HCT116 (cell line): ENCODE data around the gene EIF2AK3. TPM values are rescaled to one million over a fixed set of nuclear protein-coding genes. Genes with fewer than 3 reads are reported as not detected.

ENCODE experiments used
- ATAC-seq: fragments of 200-7000 bp; cut with Tn5 transposase; 2 replicates; pipeline ENCODE4 v1.9.1; 2020; ENCODE audit warnings: mild to moderate bottlenecking, moderate library complexity
- BruUV-seq: library from RNA; stranded (reverse); fragments of 400-500 nt; replicated peaks from 2 replicates; lab custom pipeline; 2021; lab: Mats Ljungman, UMichigan
- CTCF ChIA-PET: fragments of 300-600 bp; sonication (Branson Sonifier 250); formaldehyde crosslinking; loops from one replicate; lab custom pipeline; 2021; ENCODE audit warnings: antibody characterized with exemption; lab: Charles Lee
- POLR2A ChIA-PET: fragments of 300-600, 350-600 bp; sonication (Branson Sonifier 250); formaldehyde crosslinking; loops from one replicate; lab custom pipeline; 2021; ENCODE audit warnings: antibody characterized with exemption; lab: Charles Lee
- RAD21 ChIA-PET, 2 experiments: fragments of 300-600 bp; sonication (Branson Sonifier 250); formaldehyde crosslinking; loops; one replicate each; lab custom pipeline; 2023; ENCODE audit warnings: low total read pairs in 2 of 2; ENCODE audit not compliant: uncharacterized antibody in 2 of 2, unreplicated experiment in 2 of 2, low non-redundant PET in 1 of 2; lab: Charles Lee
- DNase-seq: peaks from one replicate; pipeline ENCODE4 v3.0.0-alpha.2; 2010; ENCODE audit warnings: low read depth, low spot score
- H2AFZ ChIP-seq: fragments of 200-600 bp; shearing (Covaris generic), sonication (generic); 2 replicates; pipeline ENCODE4 v1.6.1; 2017; ENCODE audit warnings: low read depth, mixed run types, mixed read lengths, antibody characterized with exemption, low read length; ENCODE audit not compliant: poor library complexity, severe bottlenecking
- H3K27ac ChIP-seq: 2 replicates; pipeline ENCODE4 v1.5.1; 2012; ENCODE audit warnings: low read depth, low read length
- H3K27me3 ChIP-seq: fragments of 200-600 bp; sonication (generic); 2 replicates; pipeline ENCODE4 v1.6.1; 2016; ENCODE audit warnings: mixed run types, low read length, mixed read lengths; ENCODE audit not compliant: insufficient read depth
- H3K36me3 ChIP-seq, 2 experiments: fragments of 200-500 bp in 1 of 2; fragments of 200-600 bp in 1 of 2; sonication (Bioruptor generic) in 1 of 2; sonication (generic) in 1 of 2; 2 replicates each; pipeline versions ENCODE4 v1.5.1 to v1.6.1; 2014 to 2016; ENCODE audit warnings: low read length in 2 of 2, inconsistent platforms in 1 of 2, mixed read lengths in 1 of 2, mixed run types in 1 of 2; ENCODE audit not compliant: insufficient read depth in 2 of 2, control insufficient read depth in 1 of 2
- H3K4me1 ChIP-seq, 2 experiments: fragments of 200-600 bp in 1 of 2; sonication (generic) in 1 of 2; 2 replicates each; pipeline versions ENCODE4 v1.5.1 to v1.6.1; 2012 to 2017; ENCODE audit warnings: low read length in 2 of 2, inconsistent platforms in 1 of 2, mild to moderate bottlenecking in 1 of 2, mixed read lengths in 1 of 2, mixed run types in 1 of 2, moderate library complexity in 1 of 2; ENCODE audit not compliant: insufficient read depth in 2 of 2, control insufficient read depth in 1 of 2
- H3K4me2 ChIP-seq: fragments of 200-600 bp; sonication (generic); 2 replicates; pipeline ENCODE4 v1.6.1; 2017; ENCODE audit warnings: mixed run types, low read length, mixed read lengths
- H3K4me3 ChIP-seq, 2 experiments: fragments of 200-600 bp in 1 of 2; sonication (generic) in 1 of 2; replicated peaks in 1 of 2; 2 replicates each; pipeline ENCODE4 v1.5.1; 2011 to 2016; ENCODE audit warnings: low read length in 2 of 2, control low read depth in 1 of 2, low read depth in 1 of 2, mild to moderate bottlenecking in 1 of 2, mixed read lengths in 1 of 2, mixed run types in 1 of 2
- H3K79me2 ChIP-seq: fragments of 200-600 bp; sonication (generic); 2 replicates; pipeline ENCODE4 v1.6.1; 2017; ENCODE audit warnings: mild to moderate bottlenecking, mixed run types, low read length, moderate library complexity, mixed read lengths; ENCODE audit not compliant: insufficient read depth
- H3K9ac ChIP-seq: fragments of 200-600 bp; sonication (generic); 2 replicates; pipeline ENCODE4 v1.6.1; 2016; ENCODE audit warnings: low read length, mixed read lengths
- H3K9me2 ChIP-seq: fragments of 200-600 bp; sonication (generic), shearing (Covaris generic); 2 replicates; pipeline ENCODE4 v1.6.1; 2017; ENCODE audit warnings: mixed run types, mild to moderate bottlenecking, moderate library complexity; ENCODE audit not compliant: insufficient read depth
- H3K9me3 ChIP-seq, 2 experiments: fragments of 200-500 bp in 1 of 2; fragments of 200-600 bp in 1 of 2; sonication (Bioruptor generic) in 1 of 2; sonication (generic) in 1 of 2; 2 replicates each; pipeline ENCODE4 v1.6.1; 2014 to 2017; ENCODE audit warnings: low read length in 2 of 2, mixed read lengths in 2 of 2, inconsistent platforms in 1 of 2, low read depth in 1 of 2, mild to moderate bottlenecking in 1 of 2, mixed run types in 1 of 2, moderate library complexity in 1 of 2; ENCODE audit not compliant: control insufficient read depth in 1 of 2, insufficient read depth in 1 of 2
- H4K20me1 ChIP-seq: fragments of 200-600 bp; sonication (generic), shearing (Covaris generic); 2 replicates; pipeline ENCODE4 v1.6.1; 2017; ENCODE audit warnings: mixed run types, mild to moderate bottlenecking, moderate library complexity; ENCODE audit not compliant: insufficient read depth
- ATF3 ChIP-seq: IDR thresholded peaks from 2 replicates; pipeline ENCODE4 v1.6.1; 2012
- CTCF ChIP-seq, 3 experiments: fragments of 200-600 bp in 1 of 3; sonication (generic) in 1 of 3; IDR thresholded peaks in 2 of 3; conservative IDR thresholded peaks in 1 of 3; 2 replicates each; pipeline ENCODE4 v1.5.1; 2012 to 2017; ENCODE audit warnings: low read depth in 2 of 3, low read length in 2 of 3, antibody characterized with exemption in 1 of 3, borderline replicate concordance in 1 of 3, control low read depth in 1 of 3, mild to moderate bottlenecking in 1 of 3, mixed read lengths in 1 of 3, mixed run types in 1 of 3, moderate library complexity in 1 of 3; ENCODE audit not compliant: insufficient read depth in 1 of 3
- ELF1 ChIP-seq: IDR thresholded peaks from 2 replicates; pipeline ENCODE4 v1.6.1; 2012; ENCODE audit warnings: low read depth, borderline replicate concordance
- EZH2 ChIP-seq: fragments of 200-600 bp; sonication (generic); IDR thresholded peaks from 2 replicates; pipeline ENCODE4 v1.6.1; 2017; ENCODE audit warnings: antibody characterized with exemption, mixed run types
- EZH2phosphoT487 ChIP-seq: fragments of 200-600 bp; IDR thresholded peaks from 2 replicates; pipeline ENCODE4 v1.6.1; 2018; ENCODE audit warnings: antibody characterized with exemption, borderline replicate concordance
- JUND ChIP-seq: IDR thresholded peaks from 2 replicates; pipeline ENCODE4 v1.6.1; 2012
- MAX ChIP-seq: IDR thresholded peaks from 2 replicates; pipeline ENCODE4 v1.6.1; 2012
- POLR2A ChIP-seq: IDR thresholded peaks from 2 replicates; pipeline ENCODE4 v1.7.0; 2011; ENCODE audit warnings: borderline replicate concordance; ENCODE audit not compliant: insufficient read depth, insufficient read length; ENCODE audit errors: extremely low read depth
- POLR2AphosphoS5 ChIP-seq: IDR thresholded peaks from 2 replicates; pipeline ENCODE4 v1.6.1; 2011; ENCODE audit warnings: mild to moderate bottlenecking, low read depth, low read length, moderate library complexity
- RAD21 ChIP-seq: IDR thresholded peaks from 2 replicates; pipeline ENCODE4 v1.6.1; 2012; ENCODE audit warnings: low read depth, mild to moderate bottlenecking
- SIN3A ChIP-seq: IDR thresholded peaks from 2 replicates; pipeline ENCODE4 v1.6.1; 2012; ENCODE audit warnings: low read depth
- SP1 ChIP-seq: IDR thresholded peaks from 2 replicates; pipeline ENCODE4 v1.6.1; 2012; ENCODE audit warnings: low read depth
- SRF ChIP-seq: IDR thresholded peaks from 2 replicates; pipeline ENCODE4 v1.6.1; 2012; ENCODE audit warnings: low read depth
- TCF7L2 ChIP-seq: IDR thresholded peaks from 2 replicates; pipeline ENCODE4 v1.7.0; 2011; ENCODE audit warnings: borderline replicate concordance, inconsistent platforms; ENCODE audit not compliant: insufficient read depth, insufficient read length; ENCODE audit errors: extremely low read depth
- YY1 ChIP-seq: IDR thresholded peaks from 2 replicates; pipeline ENCODE4 v1.6.1; 2011; ENCODE audit warnings: low read length, low read depth, moderate library complexity, mild to moderate bottlenecking; ENCODE audit not compliant: insufficient replicate concordance; ENCODE audit errors: extremely low read depth
- ZBTB33 ChIP-seq: IDR thresholded peaks from 2 replicates; pipeline ENCODE4 v1.6.1; 2011; ENCODE audit warnings: mild to moderate bottlenecking, low read length, moderate library complexity; ENCODE audit not compliant: insufficient replicate concordance; ENCODE audit errors: extremely low read depth
- ZNF274 ChIP-seq: fragments of 200-500 bp; sonication (Bioruptor generic); IDR thresholded peaks from 2 replicates; pipeline ENCODE4 v1.6.1; 2014; ENCODE audit warnings: mild to moderate bottlenecking, low read depth, low read length, inconsistent platforms
- intact Hi-C: fragments of 100-400 bp; cut with micrococcal nuclease; formaldehyde crosslinking; loops from 2 replicates; pipeline ENCODE4 v1.10.0; 2022
- total RNA-seq: library from RNA; stranded (reverse); gene quantifications from one replicate; pipeline ENCODE4 v1.2.1, GENCODE V29; 2021; ENCODE audit not compliant: unreplicated experiment

The EIF2AK3 gene
- total RNA-seq, 1 experiment from 2014 or later: 8.9 TPM

GRCh38 chr2:88627856-88628570 lies 749 bp upstream of the EIF2AK3 start (continued):
- TF ChIP-seq POLR2AphosphoS5 (peak; percentile 90), TCF7L2 (no peak)
- TF ChIP-seq, all 23 proteins: peak for 5

GRCh38 chr2:88626171-88627054 lies 851 bp downstream of the EIF2AK3 start:
- Histone ChIP-seq H3K27ac (peak overlapping the region; percentile 72), H3K4me3 (peak overlapping the region; percentile 78), H3K79me2 (peaks cover 24% of the 10 kb centered on the region), H3K9me3 (no peaks in the 10 kb centered on the region), H3K4me1 (peaks cover 11 to 20% of the 10 kb centered on the region in 2 experiments), H2AFZ (no peak overlapping the region), H3K4me2 (peak overlapping the region; percentile 94), H3K27me3 (no peaks in the 10 kb centered on the region), H4K20me1 (no peaks in the 10 kb centered on the region), H3K36me3 (no peaks in the 10 kb centered on the region), H3K9me2 (no peaks in the 10 kb centered on the region), H3K9ac (peak overlapping the region; percentile 72)
- BruUV-seq: TSS peak; percentile 61
- DNase-seq (no peak), ATAC-seq (no peak)
- ChIA-PET RAD21 (no interaction called here), CTCF (no interaction called here), POLR2A (interaction anchor here (1.9 kb wide), 1 partner anchor 44 kb away, joined by 6 read pairs; no protein-coding TSS in a partner anchor)
- TF ChIP-seq MAX: no peak
- no peak for TF ChIP-seq ELF1
- TF ChIP-seq EZH2phosphoT487: no peak
- TF ChIP-seq SP1: no peak
- no peak for TF ChIP-seq POLR2A
- TF ChIP-seq EZH2: no peak
- TF ChIP-seq ZBTB33: no peak
- TF ChIP-seq JUND: no peak
- TF ChIP-seq ZNF274: no peak
- no peak for TF ChIP-seq TCF7L2
- no peak for TF ChIP-seq SRF
- no peak for TF ChIP-seq ATF3
- no peak for TF ChIP-seq SIN3A
- no peak for TF ChIP-seq CTCF (IDR thresholded peaks at IDR 0.05 in 2 of 3, conservative IDR thresholded peaks at IDR 0.05 in 1 of 3; ENCODE audit: borderline replicate concordance in 1 of 3, insufficient read depth in 1 of 3, low read depth in 2 of 3, low read length in 2 of 3)
- no peak for TF ChIP-seq YY1
- TF ChIP-seq RAD21: no peak
- intact Hi-C loops: no loop called here
